UCSD-AML1 (cell line): ENCODE results near the gene STPG3.
"Not testable (repeated sequence)": the region's sequence is repeated elsewhere in the genome, so short reads cannot be mapped to it uniquely, and the experiment has no call there.

Source experiments
- DNase-seq: peaks from one replicate; lab custom pipeline; 2025; ENCODE audit not compliant: unreplicated experiment; lab: John Stamatoyannopoulos, UW

The STPG3 gene

DNA sequence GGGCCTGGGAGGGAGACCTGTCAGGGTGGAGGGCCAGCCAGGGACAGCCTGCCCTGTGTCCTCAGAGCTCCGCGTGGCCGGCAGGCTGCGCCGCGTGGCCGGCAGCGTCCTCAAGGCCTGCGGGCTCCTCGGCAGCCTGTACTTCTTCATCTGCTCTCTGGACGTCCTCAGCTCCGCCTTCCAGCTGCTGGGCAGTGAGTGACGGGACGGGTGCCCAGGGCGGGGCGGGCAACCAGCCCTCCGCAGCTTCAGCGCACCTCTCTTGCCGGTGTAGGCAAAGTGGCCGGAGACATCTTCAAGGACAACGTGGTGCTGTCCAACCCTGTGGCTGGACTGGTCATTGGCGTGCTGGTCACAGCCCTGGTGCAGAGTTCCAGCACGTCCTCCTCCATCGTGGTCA, 18.6 kb upstream of the STPG3 start:
- DNase-seq: no peak

DNA sequence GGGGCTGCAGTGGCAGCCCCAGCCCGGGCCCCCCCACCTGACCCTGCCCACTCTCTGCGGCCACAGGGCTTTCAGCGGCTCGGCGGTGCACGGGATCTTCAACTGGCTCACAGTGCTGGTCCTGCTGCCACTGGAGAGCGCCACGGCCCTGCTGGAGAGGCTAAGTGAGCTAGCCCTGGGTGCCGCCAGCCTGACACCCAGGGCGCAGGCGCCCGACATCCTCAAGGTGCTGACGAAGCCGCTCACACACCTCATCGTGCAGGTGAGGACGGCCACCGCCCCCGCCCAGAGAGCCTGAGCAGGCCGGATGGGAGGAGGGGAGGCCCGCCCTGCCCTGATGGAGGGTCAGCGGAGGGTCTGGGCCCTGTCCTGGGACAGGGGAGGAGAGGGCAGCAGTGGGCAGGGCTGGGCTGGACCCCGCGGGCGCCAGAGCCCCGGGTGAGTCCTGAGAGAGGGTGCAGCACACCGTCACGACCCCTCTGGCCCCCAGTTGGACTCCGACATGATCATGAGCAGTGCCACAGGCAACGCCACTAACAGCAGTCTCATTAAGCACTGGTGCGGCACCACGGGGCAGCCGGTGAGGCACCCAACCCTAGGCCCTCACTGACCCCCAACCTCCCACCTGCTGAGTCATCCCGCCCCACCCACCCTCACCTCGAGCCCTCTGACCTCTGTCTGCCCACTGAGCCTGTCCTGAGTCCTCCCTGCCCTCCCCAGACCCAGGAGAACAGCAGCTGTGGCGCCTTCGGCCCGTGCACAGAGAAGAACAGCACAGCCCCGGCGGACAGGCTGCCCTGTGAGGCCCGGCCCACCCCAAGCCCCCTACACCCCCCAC, 17.7 kb upstream of the STPG3 start:
- no peak for DNase-seq

DNA sequence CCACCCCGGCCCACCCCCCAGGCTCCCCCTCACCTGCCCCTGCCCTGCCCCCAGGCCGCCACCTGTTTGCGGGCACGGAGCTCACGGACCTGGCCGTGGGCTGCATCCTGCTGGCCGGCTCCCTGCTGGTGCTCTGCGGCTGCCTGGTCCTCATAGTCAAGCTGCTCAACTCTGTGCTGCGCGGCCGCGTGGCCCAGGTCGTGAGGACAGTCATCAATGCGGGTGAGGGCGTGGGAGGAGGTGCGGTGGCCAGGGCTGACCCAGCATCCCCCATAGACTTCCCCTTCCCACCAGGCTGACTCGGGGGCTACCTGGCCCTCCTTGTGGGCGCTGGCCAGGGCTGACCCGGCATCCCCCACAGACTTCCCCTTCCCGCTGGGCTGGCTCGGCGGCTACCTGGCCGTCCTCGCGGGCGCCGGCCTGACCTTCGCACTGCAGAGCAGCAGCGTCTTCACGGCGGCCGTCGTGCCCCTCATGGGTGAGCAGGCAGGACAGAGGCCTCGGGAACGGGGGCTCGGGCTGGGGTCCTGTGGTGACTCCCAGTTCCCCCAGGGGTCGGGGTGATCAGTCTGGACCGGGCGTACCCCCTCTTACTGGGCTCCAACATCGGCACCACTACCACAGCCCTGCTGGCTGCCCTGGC, 16.9 kb upstream of the STPG3 start:
- no peak for DNase-seq

DNA sequence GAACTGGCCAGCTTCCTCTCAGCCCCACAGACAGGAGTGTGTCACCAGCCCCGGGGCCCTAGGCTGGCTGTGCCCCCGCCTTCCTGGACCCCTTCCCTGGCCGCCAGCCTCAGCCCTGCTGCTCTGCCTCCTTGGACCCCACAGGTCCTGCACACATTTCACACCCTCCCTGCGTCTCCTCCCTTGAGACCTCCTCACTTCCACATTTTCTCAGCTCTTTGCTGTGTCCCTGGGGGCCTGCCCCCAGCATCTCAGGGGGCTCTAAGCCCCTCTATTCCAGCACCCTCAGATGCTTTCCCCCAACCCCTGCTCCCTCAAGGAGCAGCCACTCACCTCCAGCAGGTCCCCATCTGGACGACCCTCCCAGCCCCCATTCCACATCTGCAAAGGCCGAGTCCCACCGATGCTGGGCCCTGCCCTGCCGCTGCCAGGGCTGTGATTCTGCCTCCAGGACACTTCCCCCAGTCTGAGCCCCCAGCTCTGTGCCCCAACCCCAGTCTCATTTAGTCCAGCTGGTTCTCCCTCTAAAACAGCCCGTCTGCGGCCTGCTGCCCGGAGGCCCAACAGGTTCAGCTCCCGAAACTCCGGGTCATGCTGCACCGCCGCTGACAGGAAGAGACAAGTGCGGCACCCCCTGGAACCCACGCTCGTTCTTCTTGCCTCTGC, 16.2 kb upstream of the STPG3 start:
- DNase-seq: no peak

DNA sequence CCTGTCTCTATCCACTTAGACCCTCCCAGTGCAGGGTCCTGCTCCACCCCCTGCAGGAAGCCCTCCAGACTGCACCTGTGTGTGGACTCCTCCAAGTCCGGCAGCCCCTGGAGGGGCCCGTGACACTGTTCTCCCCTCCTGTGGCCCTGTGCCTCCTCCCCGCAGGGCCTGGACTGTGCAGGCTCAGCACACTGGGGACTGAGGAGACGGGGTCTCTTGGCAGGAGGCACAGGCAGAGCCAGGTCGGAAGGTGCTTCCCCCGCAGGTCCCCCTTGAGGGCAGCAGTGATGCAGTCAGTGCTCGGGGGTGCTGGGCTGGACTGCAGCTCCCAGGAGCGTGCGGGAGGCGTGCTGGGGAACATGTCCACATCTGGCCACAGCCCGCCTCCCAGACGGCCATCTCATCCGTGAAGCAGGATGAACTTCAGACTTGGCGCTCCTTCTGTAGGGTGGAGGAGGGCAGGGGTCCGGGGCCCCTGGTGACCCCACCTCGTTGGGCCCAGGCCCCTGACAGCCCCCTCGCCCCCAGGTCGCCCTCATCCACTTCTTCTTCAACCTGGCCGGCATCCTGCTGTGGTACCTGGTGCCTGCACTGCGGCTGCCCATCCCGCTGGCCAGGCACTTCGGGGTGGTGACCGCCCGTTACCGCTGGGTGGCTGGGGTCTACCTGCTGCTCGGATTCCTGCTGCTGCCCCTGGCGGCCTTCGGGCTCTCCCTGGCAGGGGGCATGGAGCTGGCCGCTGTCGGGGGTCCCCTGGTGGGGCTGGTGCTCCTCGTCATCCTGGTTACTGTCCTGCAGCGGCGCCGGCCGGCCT, 15.5 kb upstream of the STPG3 start:
- DNase-seq: no peak

DNA sequence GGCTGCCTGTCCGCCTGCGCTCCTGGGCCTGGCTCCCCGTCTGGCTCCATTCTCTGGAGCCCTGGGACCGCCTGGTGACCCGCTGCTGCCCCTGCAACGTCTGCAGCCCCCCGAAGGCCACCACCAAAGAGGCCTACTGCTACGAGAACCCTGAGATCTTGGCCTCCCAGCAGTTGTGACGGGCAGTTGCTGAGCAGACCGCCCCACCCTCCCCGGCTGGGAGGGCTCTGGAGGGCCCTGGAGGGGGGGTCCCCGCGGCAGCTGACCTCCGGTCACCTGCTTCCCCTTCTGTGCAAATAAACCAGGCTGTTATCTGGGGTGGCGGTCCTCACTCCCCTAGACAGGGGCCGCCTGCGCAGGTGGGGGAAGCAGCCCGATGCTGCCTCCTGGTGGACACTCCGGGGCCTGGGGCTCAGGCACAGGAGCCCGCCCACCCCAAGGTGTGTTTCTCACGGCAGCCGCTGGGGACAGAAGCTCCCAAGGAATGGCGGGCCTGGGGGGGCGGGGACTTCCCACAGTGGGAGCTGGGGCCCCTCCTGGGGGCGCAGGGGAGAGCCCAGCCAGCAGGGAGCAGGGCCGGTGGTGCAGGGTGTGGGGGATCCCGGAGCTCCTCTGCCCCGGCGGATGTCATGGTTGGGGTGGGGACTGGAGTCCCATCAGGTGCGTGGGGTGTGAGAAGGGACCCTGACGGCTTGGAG, 14.7 kb upstream of the STPG3 start:
- DNase-seq: peak; percentile 87

DNA sequence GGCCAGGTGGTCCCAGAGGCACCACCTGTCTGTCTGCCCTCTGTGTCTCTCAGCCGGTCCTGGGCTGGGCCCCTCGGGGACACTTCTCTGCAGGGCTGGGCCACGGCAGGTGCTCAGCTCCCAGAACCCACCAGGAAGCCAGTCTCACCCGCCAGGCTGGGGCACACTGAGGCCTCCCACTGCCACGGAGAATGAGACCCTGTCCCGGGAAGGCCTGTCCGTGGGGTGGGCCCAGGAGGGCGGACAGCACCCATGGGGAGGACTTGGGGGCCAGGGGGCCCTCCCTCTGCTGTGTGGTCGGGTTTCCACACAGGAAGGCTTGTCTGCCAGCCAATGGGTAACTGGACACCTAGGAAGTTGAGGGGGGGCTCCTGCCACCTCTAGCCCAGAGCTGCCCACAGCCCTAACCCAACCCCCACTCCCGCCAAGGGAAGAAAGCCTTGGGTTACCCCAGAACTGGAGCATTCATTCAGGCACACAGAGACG, 14.1 kb upstream of the STPG3 start:
- no peak for DNase-seq

DNA sequence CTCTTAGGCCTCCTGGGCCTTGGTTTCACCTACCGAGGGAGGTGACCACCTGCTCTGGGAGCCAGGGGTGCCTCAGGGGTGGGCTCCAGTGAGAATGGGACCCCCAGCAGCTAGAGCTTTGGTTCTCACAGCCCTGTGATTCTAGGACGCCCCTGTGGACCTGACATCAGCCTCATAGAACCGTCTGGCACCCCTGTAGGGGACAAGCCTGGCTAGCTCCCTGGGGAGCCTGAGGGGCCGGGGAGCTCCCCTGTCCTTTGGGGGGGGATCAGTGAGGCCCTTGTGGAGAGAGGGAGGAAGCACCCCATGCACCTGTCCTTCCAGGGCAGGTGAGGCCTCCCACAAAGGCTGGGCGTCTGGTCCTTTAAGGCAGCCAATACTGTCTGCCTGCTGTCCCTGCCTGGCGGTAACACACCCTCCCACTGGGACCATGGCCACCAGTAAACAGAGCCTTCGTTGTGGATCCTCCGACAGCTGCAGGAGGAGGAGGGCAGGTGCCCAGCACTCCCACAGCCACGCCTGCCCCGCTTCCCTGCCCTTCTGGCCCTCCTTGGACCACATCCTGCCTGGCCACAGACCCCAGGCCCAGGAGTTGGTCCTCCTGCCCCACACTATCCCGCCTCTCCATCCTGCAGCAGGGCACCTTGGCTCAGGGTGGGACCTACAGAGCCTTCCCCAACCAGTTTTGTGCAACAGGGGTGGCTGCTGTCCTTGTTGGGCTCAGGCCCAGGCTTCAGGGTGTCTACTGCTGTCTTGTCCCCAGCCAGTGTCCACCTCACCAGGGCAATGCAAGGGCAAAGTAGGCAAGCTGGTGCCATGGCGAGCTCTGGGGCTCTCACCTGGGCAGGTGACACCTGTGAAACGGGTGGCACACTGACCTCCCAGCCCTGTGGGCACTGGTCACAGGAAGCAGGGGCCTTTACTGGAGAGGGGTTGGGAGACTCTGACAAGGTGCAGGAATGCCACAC, 13.0 kb upstream of the STPG3 start:
- no peak for DNase-seq

DNA sequence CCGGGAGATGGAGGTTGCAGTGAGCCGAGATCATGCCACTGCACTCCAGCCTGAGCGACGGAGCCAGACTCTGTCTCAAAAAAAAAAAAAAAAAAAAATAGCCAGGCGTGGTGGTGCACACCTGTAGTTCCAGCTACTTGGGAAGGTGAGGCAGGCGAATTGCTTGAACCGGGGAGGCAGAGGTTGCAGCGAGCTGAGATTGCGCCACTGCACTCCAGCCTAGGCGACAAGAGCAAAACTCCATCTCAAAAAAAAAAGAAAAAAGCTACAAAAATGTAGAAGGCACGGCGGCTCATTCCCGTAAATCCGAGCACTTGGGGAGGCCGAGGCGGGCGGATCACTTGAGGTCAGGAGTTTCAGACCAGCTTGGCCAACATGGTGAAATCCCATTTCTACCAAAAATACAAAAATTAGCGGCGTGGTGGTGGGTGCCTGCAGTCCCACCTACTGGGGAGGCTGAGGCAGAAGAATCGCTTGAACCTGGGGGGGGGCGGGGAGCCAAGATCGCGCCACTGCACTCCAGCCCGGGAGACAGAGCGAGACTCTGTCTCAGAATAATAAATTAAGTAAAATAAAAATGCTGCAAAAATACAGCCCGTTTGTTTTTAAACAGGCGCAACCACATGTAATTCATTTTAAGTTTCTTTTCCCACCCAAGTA, 11.4 kb upstream of the STPG3 start:
- DNase-seq: not testable (repeated sequence)

DNA sequence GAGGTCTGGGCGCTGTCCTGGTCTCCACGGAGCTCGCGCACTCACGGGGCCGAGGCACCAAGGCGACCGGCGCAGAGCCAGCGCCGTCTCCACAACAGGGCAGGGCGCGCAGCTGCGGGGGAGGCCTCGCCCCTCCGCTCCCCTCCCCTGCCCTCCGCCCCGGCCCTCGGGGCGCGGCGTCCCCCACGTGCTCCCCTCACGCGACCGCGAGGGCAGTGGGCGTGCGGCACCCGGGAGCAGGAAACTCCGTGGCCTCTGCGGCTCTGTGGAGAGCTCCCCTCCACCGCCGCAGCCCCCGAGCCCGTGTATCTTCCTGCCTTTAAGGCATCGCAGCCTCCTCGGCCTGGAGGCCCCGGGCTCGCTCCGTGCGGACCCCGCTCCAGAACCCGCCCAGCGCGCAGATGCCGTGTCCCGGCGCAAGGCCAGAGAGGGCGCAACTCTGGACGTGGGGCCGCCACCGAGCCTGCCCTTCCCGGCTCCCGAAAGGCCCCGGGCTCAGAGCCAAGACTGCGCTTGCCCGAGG, 10.7 kb upstream of the STPG3 start:
- DNase-seq: peak; percentile 90

DNA sequence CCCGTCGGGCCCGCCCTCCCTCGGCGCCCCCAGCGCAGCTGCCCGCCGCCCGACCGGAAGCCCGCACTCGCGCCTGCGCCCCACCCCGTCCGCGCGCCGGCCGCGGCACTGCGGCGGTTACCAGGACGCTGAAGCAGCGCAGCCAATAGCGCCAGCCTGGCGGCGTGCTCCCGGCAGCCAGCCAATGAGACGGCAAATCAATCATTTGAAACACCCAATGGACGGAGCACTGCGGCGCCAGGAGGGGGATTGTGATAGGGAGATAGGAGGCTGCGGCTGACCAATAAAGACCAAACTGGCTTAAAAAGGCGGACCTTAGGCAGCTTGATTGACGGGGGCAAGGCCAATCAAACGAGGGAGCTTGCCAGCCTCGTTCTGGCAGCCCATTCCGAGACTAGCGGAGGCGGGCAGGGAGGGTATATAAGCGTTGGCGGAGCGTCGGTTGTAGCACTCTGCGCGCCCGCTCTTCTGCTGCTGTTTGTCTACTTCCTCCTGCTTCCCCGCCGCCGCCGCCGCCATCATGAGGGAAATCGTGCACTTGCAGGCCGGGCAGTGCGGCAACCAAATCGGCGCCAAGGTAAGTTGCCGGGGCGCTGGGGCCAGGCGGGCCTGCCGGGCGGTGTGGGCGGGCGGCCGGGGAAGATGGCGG, 10.1 kb upstream of the STPG3 start, which contains the start of gene TUBB4B:
TUBB4B (plus strand) TSS at position 447 of the 649 bp plus-strand sequence; CDS start at position 521, 74 bp downstream.
- peak; percentile 99 for DNase-seq

DNA sequence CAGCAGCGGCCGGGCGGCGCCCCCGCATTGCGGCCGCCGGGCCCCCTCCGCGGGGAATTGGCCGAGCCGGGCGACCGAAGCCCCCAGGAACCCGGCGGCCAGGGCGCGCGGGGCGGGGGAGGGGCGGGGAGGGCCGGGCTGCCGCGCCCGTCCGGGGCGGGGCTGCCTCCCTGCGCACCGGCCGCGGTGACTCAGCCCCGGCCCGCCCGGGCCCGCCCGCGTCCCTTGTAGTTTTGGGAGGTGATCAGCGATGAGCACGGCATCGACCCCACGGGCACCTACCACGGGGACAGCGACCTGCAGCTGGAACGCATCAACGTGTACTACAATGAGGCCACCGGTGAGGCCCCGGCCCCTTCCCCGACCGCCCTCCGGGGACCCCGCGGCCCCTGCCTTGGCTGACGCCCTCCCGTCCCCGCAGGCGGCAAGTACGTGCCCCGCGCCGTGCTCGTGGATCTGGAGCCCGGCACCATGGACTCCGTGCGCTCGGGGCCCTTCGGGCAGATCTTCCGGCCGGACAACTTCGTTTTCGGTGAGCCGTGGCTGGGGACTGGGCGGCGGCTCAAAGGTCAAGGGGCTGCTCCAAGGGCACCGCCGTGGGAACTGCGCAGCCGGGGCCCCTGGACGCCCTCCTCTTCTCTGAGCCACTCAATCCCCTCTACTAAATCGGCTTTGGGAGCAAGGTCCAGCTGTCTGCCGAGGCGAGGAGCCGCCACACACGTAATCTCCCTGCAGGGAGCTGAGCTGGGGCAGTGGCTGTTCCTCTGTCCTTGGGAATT, 9.4 kb upstream of the STPG3 start:
- DNase-seq: peak; percentile 71

DNA sequence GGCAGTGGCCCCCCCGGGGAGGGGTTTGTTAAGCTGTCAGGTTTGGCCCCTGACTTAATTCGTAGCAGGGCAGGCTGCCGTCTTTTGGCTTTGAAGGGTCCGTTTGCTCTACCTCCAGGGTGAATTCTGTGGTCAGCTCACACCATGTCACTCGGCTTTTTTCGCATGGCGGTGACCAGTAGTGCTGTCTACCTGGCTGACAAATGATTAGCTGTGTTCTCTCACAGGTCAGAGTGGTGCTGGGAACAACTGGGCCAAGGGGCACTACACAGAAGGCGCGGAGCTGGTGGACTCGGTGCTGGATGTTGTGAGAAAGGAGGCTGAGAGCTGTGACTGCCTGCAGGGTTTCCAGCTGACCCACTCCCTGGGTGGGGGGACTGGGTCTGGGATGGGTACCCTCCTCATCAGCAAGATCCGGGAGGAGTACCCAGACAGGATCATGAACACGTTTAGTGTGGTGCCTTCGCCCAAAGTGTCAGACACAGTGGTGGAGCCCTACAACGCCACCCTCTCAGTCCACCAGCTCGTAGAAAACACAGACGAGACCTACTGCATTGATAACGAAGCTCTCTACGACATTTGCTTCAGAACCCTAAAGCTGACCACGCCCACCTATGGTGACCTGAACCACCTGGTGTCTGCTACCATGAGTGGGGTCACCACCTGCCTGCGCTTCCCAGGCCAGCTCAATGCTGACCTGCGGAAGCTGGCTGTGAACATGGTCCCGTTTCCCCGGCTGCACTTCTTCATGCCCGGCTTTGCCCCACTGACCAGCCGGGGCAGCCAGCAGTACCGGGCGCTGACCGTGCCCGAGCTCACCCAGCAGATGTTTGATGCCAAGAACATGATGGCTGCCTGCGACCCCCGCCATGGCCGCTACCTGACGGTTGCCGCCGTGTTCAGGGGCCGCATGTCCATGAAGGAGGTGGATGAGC, 8.6 kb upstream of the STPG3 start:
- no peak for DNase-seq

DNA sequence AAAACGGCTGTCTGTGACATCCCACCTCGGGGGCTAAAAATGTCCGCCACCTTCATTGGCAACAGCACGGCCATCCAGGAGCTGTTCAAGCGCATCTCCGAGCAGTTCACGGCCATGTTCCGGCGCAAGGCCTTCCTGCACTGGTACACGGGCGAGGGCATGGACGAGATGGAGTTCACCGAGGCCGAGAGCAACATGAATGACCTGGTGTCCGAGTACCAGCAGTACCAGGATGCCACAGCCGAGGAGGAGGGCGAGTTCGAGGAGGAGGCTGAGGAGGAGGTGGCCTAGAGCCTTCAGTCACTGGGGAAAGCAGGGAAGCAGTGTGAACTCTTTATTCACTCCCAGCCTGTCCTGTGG, 7.8 kb upstream of the STPG3 start:
- not testable (repeated sequence) for DNase-seq

DNA sequence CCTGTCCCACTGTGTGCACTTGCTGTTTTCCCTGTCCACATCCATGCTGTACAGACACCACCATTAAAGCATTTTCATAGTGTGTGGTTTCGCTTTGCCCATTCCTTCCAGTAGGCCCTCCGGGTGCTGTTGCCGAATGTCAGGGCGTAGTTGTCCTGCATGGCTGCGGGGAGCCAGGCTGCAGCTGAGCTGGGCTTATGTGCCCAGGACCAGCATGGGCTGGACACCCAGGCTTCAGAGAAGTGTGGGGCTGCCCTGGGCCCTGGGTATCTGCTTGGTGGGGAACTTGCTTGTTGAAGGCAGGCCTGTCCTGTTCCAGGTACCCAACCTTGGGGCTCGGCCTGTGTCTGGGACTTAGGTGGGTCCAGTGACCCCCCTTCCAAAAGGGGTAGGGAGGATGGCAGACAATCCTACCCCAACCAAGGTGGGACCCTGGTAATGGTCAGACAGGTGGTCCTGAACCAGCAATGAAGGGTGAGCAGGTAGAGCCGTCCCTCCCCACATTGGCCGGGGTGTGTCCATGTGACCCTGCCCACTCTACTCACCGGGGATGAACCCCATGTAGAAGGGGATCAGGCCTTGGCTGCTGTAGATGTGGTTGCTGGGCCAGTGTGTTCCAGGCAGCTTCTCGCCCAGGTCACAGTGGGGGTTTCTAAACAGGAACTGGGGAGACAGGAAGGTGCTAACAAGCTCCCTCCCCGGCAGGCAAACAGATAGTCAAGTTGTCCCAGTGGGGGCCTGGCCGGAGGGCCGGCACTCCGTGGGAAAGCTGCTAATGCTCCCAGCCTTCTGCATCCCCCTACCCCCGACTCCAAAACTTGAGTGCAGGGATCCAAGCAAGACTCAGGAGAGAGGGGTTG, 7.2 kb upstream of the STPG3 start:
- DNase-seq: no peak
